Suprapubic skin (tissue), 3 donors: ENCODE measurements around the gene CHRFAM7A.
"Not testable (repeated sequence)": the region's sequence is repeated elsewhere in the genome, so short reads cannot be mapped to it uniquely, and the experiment has no call there.

Source experiments
- POLR2A ChIP-seq, 2 donors: fragments of 450-650 bp; IDR thresholded peaks; one replicate each; pipeline ENCODE4 v1.6.1; 2017; ENCODE audit warnings: antibody characterized with exemption in 2 of 2, mild to moderate bottlenecking in 2 of 2, moderate library complexity in 2 of 2
- TF ChIP-seq, protein P1 (sequence below), 2 donors: fragments of 200-600 bp in 1 of 2; fragments of 450-650 bp in 1 of 2; sonication (generic) in 1 of 2; IDR thresholded peaks; one replicate each; pipeline ENCODE4 v1.5.1; 2016 to 2019; ENCODE audit warnings: antibody characterized with exemption in 2 of 2, mild to moderate bottlenecking in 1 of 2, moderate library complexity in 1 of 2

DNA sequence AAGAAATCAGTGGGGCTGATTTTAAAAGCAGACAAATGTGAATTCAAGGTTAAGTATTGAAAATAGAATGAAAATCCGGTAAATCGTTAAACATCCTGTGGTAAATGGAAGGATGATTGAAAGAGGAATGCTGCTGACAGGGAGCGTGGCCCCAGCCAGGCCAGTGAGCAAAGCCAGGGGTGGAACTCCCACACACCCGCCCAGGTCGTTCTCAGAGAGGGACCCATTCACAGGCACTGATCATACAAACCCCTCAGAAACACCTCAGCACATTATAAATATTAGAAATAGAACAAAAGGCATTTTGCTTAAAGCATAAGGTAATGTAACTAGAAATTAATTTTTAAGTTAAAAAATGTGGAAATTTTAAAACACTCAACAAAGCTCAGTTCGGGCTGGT is 38.3 kb downstream of the CHRFAM7A start:
- not testable (repeated sequence) for TF ChIP-seq POLR2A (IDR thresholded peaks at IDR 0.05)
- TF ChIP-seq, protein P1, sequence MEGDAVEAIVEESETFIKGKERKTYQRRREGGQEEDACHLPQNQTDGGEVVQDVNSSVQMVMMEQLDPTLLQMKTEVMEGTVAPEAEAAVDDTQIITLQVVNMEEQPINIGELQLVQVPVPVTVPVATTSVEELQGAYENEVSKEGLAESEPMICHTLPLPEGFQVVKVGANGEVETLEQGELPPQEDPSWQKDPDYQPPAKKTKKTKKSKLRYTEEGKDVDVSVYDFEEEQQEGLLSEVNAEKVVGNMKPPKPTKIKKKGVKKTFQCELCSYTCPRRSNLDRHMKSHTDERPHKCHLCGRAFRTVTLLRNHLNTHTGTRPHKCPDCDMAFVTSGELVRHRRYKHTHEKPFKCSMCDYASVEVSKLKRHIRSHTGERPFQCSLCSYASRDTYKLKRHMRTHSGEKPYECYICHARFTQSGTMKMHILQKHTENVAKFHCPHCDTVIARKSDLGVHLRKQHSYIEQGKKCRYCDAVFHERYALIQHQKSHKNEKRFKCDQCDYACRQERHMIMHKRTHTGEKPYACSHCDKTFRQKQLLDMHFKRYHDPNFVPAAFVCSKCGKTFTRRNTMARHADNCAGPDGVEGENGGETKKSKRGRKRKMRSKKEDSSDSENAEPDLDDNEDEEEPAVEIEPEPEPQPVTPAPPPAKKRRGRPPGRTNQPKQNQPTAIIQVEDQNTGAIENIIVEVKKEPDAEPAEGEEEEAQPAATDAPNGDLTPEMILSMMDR (IDR thresholded peaks at IDR 0.05), result not testable (repeated sequence)
